8988T (cell line): ENCODE measurements around the gene ZBTB7B.

ENCODE experiments used
- DNase-seq: peaks from one replicate; pipeline ENCODE4 v3.0.0; 2011

The ZBTB7B gene

DNA sequence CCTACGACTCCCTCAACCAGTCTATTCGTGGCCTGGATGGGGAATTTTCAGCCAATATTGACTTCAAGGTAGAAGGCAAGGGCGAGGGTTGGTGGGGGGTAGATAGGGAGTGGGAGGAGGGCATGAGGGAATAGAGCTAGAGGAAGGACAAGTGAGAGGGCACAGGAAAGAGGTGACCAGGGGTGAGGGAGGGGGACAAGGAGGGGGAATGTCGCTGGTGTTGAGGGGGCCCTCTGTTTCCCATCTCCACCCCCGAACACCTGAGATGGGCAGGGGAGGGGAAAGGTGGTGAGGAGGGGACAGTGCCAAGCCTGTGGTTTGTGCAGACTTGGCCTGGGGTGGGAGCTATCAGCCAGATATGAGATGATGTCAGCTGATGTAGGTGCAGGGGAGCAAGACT lies 40.2 kb downstream of the ZBTB7B start:
- DNase-seq, result no peak

DNA sequence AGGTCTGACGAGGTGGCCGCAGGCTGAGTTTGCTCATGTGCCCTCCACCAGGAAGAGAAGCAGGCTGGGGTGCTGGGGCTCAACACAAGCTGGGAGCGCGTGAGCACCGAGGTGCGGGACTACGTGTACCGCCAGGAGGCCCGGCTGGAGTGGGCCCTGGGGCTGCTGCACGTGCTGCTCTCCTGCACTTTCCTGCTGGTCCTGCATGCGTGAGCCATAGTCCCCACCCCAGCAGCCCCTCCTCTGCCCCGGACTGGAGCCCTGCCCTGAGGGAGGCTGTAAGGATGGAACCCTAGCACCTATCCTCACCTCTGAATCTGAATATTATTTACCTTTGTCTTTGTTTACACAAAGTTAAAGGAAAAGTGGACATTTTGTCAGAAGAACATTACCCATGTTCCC lies 40.7 kb downstream of the ZBTB7B start:
- no peak for DNase-seq

DNA sequence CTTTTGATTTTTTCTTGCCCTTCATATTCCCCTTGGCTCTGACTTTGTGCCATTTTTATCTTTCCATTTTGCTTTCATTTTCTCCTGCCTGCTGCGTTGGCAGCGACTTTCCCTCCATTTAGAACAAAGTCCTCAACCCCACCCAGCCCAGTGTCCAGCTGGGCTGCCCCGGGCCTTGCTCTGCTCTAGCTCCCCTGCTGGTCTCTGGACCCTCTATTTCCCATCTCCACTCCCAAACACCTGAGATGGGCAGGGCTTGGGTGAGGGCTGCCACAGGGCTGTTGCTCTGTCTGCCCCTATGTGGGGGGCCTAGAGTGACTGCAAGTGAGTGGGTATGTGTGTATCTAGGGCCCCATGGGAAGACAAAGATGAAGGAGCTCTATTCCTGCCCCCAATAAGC lies 41.2 kb downstream of the ZBTB7B start:
- no peak for DNase-seq

DNA sequence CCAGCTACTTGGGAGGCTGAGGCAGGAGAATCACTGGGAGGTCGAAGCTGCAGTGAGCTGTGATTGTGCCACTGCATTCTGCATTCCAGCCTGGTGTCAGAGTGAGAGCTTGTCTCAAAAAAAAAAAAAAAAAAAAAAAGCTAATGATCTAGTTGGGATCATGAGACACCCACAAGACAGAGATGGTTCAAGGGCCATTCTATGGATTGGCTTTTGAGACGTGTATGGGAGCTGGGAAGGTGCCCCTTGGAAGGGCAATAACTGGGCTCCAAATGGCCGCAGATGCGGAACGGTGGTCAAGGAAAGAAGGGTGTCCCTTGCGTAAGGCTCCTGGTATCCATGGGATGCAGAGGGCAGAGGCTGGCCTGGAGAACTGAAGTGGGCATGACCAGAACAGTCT lies 41.8 kb downstream of the ZBTB7B start:
- DNase-seq, result no peak

DNA sequence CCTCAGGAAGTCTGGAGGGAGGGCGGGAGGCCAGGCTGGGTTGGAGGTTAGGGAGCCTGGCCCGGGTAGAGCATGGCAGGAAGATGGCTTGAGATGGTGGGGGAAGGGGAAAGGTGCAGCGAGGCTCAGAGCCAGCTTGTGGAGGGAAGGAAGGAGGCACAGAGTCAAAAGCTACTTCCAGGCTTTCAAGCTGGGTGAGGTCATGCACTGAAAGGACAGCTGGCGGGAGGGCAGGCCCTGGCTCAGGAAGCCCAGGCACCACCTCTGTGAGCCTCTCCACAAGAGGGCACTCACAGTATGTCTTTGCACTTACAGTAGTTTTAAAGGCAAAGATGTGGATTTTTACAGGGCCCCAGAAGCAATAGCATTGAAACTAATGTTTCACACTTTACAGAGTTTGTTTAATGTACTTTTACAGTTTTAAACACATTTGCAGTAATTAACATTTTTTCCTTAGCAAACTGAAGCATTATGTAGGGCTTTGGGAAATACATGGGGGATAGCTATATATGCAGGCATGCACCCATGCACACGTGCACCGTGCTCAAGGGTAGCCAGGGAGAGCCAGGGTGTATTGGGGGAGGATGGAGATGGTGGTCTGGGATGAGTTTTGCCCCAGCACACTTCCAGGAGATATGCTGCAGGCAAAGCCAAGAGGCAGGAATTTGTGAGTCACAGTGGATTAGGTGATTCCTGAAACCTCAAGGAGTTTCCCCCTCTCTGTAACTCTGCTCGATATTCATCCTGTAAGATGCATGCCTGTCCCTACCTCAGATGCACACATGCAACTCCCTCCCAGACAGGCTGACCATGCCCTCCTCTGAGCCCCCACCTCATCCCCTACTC lies 42.4 kb downstream of the ZBTB7B start:
- DNase-seq, result peak; percentile 81

DNA sequence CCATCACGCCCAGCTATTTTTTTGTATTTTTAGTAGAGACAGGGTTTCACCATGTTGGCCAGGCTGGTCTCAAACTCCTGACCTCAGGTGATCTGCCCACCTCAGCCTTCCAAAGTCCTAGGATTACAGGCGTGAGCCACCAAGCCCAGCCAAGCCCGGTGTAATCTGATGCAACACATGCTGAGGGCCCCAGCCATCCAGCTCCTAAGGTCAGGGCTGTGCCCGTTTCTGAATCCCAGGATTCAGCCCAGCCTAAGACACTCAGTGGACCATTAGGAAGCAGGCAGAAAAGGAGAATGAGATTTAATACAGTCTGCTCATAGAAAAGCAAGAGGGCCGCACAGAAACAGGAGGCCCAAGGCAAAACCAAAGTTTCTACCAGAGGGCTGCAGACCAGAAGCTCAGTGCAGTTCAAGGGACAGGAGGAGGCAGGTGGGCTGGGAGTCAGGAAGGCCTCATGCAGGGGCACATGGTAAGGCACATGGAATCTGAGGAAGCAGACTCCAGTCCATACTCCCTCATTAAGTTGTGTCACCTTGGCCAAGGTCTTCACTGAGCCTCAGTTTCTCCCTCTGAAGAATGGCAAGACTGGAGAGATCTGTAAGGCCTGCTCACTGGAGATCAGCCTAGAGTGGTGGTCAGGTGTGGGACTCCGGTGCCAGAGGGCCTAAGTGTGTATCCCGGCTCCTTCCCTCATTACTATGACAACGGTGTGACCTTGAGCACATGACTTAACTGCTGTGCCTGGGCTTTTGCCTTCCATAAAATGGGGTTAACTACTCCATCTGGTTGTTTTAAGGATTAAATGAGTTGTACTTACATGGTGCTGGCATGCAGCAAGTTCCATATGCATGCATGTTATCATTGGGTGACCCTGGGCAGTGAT lies 46.1 kb downstream of the ZBTB7B start:
- DNase-seq, result no peak

DNA sequence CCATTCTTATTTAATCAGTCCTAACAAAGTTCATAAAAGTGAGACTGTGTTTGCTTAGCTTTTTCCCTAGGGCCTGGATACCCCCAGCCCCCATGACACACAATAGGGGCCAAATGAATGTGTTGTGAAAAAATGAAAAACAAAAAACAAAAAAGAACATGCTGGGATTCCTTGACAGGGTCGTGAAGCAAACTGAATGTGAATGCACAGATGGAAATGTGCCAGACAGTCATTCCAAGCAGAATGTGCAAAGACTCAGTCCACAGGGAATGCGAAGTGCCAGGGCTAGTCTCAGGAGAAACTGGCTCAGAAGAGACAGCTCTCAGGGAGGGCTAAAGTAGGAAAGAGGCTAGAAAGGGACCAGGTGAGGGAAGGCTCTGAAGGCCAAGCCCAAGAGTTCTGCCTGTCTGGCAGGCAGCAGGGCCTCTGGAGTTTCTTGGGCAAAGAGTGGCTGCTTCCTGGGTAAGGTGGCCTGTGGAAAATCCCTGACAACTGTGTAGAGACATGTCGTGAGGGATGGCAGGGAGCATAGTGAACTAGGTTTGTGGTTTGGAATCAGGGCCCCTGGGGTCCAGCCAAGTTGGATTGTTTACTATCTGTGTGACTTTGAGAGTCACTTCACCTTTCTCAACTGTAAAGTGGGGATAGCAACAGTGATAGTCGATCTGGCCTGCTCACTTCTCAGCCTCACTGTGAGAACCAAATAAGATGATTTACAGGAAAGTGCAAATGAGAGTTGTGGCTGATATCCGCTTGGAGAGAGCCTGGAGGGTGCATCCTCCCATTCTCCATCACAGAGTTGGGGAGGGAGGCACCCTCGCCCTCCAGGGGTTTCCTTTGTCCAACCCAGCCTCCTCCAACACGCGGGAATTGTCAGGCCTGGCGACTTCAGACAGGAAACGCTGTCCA lies 47.3 kb downstream of the ZBTB7B start:
- no peak for DNase-seq

DNA sequence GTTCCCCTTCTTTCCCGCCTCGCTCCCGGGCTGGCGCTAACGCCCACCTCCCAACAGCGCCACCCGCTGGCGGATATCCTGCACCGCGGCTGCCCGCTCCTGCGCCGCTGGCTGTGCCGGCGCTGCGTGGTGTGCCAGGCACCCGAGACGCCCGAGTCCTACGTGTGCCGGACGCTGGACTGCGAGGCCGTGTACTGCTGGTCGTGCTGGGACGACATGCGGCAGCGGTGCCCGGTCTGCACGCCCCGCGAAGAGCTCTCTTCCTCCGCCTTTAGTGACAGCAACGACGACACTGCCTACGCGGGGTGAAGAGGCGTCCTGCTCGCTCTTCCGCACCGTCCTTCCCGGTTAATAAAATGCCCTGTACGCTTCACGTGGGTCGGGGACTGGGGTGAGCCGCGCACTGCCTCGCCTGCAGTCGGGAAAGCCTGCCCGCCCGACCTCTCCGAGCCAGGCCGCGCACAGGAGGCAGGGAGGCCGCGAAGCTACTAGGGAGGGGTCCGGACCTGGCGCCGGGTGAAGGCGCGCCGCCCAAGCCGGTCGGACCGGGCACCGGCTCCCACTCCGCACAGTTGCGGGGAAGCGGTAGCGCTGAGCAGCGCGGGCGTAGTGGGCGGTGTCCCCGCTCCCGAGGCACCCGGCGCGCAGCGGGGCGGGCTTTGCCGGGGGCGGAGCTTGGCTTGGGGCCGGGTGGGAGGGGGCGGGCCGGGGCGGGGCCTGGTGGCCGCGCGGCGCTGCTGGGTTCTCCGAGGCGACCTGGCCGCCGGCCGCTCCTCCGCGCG lies 48.1 kb downstream of the ZBTB7B start, which contains the start of gene ADAM15:
ADAM15 (plus strand) TSS at position 757 of the 782 bp plus-strand sequence. CDS start 71 bp downstream, outside the sequence.
- peak; percentile 98 for DNase-seq

DNA sequence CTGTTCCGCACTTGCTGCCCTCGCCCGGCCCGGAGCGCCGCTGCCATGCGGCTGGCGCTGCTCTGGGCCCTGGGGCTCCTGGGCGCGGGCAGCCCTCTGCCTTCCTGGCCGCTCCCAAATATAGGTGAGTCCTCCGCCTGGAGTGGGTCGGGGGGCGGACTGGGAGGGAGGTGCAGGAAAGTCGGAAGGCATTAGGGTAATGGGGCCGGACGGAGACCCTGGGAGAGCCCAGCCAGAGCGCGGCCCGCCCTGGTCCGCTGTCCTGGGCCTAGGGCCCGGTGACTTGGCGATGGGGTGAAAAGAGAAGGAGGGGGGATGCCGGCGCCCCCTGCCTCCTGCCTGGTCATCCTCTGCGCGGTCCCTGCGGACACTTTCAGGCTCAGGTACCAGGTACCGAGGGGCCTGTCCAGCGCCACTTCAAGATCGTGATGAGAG lies 48.8 kb downstream of the ZBTB7B start:
- DNase-seq, result no peak

DNA sequence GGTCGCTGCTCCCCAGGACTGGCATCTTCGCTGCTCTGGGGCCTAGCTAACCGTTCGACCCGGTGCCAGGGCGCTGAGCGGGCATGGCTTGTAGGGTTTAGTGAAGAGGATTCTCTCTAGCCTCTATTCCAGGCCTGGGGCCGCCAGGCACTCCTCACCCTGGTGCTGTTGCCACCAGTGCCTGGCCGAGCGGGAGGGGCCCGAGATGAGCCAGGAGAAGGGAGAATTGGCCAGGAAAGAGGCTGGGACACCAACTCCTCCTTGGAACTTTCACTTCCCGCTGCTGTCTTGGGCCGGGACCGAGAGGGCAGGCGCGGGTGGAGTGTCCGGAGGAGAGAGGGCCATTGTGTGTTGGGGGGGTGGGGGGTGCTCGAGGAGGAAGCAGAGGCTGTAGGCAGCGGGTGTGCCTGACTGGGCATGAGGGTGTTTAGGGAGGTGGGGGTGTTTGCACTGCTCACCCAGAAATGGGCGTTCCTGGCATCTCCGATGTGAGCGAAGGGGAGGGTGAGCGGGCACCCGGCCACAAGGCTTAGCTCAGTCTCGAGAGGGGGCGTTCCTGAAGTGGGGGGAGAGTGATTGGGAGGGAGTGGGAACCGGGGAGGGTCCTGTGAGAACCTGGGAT lies 49.3 kb downstream of the ZBTB7B start:
- DNase-seq, result peak; percentile 82

DNA sequence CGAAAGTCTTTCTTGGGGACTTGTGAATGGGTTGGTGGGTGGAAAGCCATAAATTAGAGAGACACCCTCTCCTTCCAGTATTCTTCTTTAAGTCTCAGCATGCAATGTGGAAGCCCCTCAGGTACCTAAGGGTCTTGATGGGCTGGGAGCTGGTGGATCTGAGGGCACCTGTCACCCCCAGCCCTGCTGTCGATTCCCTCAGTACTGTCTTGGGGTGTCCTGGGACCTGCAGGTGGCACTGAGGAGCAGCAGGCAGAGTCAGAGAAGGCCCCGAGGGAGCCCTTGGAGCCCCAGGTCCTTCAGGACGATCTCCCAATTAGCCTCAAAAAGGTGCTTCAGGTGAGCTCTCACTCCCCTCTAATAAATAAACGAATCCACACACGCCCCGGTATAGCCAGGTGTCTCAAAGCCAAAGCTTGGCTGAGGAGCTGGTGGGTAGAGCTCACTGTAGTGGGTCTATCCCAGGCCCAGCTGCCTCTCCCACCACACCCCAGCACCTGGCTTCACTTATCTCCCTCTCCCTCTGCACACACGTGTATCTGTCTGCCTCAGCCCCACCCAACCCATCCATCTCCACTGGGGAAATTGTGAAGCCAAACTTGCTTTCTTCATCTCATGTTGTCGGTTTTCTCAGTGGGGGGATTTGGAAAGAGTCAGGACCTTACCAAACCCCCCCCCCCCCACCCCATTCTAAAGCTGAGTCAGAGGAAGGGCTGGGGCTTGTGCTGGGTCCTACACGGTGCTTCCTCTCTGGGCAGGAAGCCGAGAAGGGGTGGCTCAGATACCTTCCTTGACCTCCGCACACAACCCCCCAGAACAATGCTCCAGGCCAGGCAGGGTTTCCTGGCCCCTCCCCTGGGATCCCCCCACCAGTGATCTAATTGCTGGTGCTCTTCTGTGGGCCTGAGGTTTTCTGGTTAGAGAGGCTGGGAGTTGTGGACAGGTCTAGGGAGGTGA lies 50.1 kb downstream of the ZBTB7B start:
- DNase-seq, result peak; percentile 80

DNA sequence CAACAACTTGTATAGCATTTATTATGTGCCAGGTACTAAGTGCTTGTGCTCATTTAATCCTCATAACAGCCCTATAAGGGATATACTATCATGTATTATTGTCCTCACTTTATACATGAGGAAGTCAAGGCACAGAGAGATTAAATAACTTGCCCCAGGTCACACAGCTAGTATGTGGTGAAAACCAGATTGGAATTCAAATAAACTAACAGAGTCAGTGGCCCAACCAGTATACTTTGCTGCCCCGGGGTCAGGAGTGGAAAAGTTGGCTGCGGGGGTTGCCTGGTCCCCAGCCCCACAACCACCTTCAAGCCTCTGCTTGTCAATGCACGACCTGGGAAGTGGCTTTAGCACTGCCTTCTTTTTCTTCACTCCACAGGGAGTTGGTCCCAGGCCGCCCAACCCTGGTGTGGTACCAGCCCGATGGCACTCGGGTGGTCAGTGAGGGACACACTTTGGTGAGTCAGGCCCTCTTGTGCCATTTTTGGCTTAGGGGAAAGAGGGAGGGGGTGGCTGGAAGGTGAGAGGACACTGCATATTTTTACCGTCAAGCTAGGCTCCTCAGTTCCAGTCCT lies 51.0 kb downstream of the ZBTB7B start:
- DNase-seq, result no peak

DNA sequence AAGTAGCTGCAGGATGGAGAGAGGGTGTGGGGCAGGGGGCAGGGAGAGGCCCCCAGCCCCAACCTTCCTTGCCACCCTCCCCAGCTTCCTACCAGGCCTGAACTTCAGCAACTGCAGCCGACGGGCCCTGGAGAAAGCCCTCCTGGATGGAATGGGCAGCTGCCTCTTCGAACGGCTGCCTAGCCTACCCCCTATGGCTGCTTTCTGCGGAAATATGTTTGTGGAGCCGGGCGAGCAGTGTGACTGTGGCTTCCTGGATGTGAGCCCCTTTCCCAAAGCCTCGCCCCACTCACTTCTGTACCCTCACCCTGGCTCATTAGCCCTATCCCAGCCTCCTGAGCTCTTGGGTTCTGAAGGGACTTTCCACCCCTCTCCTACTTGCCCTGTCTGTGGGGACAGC lies 54.5 kb downstream of the ZBTB7B start:
- no peak for DNase-seq

DNA sequence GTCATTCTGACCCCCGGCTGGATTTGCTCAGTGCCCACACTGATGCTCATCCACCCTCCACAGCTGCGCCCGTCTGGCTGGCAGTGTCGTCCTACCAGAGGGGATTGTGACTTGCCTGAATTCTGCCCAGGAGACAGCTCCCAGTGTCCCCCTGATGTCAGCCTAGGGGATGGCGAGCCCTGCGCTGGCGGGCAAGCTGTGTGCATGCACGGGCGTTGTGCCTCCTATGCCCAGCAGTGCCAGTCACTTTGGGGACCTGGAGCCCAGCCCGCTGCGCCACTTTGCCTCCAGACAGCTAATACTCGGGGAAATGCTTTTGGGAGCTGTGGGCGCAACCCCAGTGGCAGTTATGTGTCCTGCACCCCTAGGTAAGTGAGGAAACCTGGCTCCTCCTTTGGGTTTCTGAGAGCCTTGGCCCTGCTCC lies 55.2 kb downstream of the ZBTB7B start:
- DNase-seq, result no peak

DNA sequence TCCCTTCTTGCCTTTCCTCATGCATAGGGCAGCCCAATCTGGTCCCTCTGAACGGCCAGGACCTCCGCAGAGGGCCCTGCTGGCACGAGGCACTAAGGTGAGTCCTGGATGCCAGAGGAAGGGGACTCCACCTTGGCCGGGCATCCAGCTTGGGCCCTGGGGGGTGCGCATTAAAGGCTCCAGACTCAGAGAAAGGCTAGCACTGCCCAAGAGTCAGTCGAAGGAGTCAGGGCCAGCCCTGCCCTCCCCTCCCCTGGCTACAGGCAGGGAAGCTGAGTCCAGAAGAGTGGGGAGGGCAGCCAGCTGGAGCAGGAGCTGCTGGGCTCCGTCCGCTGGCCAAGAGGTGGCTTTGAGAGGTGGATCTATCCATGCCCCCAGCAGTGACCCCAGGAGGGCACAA lies 58.1 kb downstream of the ZBTB7B start:
- no peak for DNase-seq

DNA sequence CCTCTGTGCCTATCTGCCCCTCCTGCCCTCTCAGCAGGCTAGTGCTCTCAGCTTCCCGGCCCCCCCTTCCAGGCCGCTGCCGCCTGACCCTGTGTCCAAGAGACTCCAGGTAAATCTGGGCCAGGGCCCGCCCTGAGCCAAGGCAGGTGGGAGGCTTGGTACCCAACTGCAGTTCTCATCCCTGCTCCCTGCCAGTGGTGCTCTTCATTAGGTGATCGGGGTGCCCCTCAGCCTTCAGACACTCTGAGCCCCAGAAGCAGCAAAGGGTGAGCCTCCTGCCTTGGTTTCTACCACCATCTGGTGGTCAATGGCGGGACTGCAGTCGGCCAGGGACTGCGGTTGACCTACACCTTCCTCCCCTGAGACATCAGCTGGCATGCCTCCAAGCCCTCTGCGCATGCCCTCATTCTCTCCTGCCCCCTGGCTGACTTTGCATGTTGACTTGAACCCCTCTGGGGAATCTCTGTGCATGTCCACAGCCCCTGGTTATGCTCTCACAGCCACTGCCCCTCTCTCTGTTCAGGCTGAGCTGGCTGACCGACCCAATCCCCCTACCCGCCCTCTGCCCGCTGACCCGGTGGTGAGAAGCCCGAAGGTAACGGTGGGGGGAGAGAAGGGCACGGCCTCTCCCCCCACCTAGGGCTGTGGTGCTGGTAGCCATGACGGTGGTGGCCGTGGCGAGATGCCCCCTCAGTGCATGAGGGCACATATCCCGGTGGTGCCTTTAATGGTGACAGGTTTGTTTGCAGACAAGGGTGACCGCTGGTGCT lies 59.0 kb downstream of the ZBTB7B start:
- peak; percentile 75 for DNase-seq

DNA sequence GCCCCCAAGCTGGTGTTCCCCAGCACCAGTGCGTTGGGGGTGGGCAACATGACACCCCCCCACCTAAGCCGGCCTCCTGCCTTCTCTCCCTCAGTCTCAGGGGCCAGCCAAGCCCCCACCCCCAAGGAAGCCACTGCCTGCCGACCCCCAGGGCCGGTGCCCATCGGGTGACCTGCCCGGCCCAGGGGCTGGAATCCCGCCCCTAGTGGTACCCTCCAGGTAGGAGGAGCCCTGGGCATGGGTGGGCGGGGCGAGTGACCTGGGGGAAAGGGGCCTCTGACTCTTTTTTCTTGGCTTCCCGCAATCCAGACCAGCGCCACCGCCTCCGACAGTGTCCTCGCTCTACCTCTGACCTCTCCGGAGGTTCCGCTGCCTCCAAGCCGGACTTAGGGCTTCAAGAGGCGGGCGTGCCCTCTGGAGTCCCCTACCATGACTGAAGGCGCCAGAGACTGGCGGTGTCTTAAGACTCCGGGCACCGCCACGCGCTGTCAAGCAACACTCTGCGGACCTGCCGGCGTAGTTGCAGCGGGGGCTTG lies 59.6 kb downstream of the ZBTB7B start:
- no peak for DNase-seq

DNA sequence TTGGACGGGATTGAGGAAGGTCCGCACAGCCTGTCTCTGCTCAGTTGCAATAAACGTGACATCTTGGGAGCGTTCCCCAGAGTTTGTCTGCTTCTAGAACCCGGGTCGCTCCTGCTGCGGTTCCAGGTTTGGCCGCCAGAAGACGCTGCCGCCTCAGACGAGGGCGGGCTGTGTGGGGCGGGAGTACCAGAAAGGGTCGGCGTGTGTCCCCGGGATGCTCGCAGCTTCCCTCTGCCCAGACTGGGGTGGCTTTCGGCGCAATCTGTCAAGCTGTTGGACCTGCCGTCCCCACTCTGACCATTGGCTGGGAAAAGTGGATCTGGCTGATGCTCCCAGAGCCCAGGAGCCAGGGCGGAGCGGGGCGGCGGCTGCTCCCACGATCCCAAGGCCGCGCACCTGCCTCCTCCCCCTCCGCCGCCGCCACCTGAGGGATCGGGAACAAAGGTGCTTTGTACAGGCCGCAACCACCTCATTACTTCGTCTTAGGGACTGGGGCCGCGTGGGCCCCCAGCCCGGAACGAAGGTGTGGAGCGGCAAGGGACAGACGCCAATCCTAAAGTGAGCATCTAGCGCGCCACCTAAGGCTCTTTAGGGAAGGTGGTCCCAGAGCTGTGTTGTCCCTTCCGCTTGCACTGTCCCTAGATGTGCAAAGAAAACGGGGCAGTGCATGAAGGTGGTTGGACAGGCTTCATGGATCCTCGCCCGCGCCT lies 60.3 kb downstream of the ZBTB7B start:
- peak; percentile 81 for DNase-seq
